ENCODE measurements around the gene VPS72.
"Not testable (repeated sequence)": the region's sequence is repeated elsewhere in the genome, so short reads cannot be mapped to it uniquely, and the experiment has no call there.

VPS72 gene, protein sequence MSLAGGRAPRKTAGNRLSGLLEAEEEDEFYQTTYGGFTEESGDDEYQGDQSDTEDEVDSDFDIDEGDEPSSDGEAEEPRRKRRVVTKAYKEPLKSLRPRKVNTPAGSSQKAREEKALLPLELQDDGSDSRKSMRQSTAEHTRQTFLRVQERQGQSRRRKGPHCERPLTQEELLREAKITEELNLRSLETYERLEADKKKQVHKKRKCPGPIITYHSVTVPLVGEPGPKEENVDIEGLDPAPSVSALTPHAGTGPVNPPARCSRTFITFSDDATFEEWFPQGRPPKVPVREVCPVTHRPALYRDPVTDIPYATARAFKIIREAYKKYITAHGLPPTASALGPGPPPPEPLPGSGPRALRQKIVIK

DNA sequence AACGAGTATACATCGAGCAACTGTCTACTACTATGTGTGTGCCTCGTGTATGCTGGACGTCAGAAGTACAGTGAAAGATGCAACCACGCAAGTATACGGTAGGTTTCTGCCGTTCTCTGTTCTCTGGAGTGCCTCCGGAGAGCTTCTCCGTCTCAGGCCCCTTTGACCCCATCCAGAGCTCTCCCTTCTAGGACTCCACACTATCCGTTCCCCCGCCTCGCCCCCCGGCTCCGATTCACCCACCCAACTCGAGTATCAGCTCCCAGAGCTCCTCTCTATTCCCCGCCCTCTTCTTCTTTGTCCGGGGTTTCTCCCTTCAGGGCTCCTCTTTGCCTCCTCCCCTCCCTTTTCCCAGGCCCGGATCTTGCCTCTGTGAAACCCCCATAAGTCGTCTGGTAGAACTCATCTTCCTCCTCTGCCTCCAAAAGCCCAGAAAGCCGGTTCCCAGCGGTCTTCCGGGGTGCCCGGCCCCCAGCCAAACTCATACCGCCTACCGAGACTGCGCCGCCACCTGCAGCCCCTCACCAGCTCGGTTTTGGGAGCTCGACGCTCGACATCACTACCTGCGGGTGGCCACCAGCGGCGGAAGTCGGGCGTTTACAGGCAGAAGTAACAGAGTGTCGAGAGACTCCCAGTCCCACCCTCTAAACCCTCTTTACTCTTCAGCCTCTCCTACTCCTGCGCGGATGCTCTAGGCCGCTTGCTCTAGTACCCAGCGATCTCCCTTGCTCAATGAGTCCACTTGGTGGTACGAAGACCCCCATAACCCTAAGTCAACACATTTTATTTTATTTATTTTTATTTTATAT lies at the start of gene VPS72:
Gene VPS72 (minus strand): TSS at position 561 of the 809 bp plus-strand sequence. CDS start 76 bp downstream, at position 485.
- peak; percentile 36 for FAIRE-seq

DNA sequence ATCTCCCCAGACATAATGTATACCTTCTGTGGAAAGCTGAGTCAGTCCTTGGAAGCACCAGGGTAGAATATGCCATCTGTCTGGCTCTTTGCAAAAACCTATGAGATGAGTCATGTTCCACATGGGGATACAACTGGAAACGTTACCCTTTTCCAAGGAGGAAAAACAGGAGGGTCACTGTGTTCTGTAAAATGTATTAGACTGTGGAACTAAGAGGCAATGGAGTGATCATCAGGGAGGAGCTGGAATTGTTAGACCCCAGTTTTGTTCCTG lies 48.4 kb upstream of the VPS72 start:
- no peak for FAIRE-seq

DNA sequence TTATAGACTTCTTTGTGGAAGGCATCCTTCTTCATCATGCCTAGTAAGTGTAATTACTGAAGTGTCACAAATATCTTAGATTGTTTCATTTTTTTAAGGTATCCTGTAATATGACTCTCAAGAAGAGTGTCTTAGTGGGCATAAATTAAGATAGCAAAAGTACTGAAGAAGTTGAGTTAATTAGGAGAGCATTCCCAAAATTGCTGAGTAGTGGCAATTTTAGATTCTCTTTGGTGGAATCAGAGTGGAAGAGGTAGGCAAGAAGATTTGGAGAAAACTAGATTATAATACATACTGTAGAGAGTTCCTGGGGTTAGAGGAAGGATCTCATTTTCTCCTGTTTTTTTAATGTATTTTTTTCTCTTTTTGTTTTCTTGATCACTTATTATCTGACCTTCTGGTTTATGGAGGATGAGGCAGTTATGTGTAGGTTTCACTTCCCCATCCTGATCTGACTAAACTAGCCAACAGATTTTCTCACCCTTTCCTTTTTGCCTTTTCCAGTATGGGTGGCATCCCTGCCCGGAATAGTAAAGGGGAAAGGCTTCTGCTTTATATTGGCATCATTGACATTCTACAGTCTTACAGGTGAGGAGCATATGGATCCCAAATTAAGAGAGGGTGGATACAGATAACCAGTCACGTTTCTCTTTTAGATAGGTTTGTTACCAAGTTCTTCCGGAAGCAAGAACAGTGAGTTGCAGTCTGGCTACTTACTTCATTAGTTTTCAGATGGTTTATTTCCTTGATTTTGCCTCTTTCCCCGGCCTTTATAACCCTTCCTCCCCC lies 47.9 kb upstream of the VPS72 start:
- no peak for FAIRE-seq

DNA sequence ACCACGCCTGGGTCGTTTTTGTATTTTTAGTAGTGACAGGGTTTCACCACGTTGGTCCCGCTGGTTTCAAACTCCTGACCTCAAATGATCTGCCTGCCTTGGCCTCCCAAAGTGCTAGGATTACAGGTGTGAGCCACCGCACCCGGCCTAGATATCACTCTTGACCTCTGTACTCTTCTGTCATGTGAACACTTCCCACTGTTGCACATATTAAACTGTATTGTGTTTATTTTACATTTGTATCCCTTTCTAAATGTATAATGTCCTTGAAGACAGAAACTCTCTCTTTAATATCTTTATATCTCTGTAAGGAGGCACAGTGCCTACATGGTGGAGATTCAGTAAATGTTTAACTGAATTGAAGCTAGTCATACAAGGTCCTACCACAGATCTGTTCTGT lies 45.2 kb upstream of the VPS72 start:
- no peak for FAIRE-seq

DNA sequence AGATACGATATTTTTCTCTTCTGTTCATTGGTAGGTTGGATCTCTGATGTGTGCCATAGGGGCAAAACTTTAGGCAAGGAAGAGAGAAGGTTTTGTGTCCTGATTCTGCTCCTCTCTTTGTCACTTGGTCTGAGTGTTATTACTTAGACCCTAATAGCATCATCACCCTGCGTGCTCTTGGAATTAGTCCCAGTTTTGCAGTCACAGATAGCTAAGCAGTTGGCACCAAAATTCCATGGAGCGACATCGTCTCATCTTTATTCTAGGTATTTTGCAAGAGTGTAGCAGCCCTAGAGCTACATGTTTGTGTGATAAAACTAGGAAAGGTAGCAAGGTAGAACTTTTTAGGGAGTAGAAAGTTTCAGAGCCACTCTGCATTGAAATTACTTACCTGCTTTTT lies 32.1 kb upstream of the VPS72 start:
- FAIRE-seq: no peak

DNA sequence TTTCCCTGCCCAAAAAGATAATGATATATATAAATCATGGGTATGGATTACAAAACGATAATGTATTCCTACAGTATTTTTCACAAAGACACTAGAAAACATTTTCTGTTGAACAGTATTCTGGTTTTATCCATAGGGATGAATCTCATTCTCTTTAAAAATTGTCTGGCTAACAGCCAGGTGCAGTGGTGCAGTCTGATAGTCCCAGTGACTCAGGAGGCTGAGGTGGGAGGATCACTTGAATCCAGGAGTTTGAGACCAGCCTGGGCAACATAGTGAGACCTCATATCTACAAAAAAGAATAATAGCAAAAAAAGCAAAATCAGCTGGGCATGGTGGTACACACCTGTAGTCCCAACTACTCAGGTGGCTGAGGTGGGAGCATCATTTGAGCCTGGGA lies 31.6 kb upstream of the VPS72 start:
- FAIRE-seq: no peak

DNA sequence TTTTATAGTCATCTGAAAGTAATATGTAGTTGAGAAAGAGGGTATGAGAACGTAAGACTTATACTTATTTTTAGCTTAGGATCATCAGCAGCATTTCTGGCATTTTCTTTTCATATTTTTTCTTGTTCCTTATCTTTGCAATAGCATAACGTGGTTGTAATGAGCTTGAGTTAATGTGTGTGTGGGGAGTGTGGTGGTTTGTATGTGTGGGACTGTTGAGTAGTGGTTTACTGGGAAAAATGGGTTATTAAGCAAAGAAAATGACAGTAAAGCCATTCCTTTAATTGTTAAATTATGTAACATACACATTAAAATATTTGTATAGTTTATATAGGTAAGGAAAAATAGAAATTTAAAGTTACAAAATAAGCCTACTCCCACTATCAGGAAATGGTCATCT lies 23.6 kb upstream of the VPS72 start:
- no peak for FAIRE-seq

DNA sequence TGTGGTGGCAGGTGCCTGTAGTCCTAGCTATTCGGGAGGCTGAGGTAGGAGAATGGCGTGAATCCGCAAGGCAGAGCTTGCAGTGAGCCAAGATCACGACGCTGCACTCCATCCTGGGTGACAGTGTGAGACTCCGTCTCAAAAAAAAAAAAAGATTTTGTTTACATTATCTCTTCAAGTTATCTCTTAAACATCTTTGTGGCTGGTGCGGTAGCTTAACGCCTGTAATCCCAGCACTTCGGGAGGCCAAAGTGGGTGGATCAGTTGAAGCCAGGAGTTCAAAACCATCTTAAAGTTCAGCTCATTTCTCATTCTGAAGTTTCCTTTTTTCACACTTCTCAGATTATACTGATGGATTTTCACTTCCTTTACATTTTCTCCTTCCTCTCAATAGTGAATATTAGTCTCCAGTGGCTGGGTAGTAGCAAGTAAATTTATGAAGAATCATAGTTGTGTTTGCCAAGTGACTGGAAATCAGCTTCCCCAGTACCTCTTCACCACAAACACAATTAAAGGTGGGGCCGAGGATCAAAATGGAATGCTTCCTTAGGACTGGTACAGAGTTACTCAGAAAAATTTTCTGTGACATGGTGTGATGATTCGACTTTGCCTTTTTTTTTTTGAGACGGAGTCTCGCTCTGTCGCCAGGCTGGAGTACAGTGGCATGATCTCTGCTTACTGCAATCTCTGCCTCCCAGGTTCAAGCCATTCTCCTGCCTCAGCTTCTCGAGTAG lies 22.1 kb upstream of the VPS72 start:
- FAIRE-seq: no peak

DNA sequence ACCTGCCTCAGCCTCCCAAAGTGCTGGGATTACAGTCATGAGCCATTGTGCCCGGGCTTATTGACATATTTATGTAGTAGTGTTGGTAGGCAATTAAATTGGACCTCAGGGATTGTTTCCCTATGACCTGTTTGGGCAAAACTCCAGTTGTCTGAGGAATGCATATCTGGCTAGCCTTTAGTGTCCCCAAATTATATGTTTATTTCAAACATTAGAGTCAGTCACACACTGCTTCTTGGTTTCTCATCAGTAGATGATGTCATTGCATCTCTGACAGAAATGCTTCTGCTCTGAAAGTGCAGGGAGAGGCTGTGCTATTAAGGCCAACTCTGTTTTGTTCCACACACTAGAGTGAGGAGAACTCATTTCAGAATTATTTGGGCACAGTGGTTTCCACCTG lies 20.8 kb upstream of the VPS72 start:
- FAIRE-seq: no peak

DNA sequence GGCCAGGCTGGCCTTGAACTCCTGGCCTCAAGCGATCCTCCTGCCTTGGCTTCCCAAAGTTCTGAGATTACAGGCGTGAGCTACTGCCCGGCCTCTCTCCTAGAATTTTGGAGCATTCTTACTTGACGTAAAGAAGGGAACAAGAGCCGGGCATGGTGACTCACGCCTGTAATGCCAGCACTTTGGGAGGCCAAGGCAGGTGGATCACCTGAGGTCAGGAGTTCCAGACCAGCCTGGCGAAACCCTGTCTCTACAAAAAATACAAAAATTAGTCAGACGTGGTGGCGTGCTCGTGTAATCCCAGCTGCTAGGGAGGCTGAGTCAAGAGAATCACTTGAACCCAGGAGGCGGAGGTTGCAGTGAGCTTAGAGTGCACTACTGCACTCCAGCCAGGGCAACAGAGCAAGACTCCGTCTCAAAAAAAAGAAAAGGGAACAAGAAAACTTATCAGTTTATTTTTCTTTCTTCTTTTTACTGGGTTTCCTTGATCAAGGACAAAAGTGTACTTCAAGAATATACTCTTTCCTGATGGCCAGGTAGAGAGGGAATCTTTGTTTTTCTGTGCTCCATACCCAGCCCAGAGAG lies 15.5 kb upstream of the VPS72 start:
- FAIRE-seq: not testable (repeated sequence)

DNA sequence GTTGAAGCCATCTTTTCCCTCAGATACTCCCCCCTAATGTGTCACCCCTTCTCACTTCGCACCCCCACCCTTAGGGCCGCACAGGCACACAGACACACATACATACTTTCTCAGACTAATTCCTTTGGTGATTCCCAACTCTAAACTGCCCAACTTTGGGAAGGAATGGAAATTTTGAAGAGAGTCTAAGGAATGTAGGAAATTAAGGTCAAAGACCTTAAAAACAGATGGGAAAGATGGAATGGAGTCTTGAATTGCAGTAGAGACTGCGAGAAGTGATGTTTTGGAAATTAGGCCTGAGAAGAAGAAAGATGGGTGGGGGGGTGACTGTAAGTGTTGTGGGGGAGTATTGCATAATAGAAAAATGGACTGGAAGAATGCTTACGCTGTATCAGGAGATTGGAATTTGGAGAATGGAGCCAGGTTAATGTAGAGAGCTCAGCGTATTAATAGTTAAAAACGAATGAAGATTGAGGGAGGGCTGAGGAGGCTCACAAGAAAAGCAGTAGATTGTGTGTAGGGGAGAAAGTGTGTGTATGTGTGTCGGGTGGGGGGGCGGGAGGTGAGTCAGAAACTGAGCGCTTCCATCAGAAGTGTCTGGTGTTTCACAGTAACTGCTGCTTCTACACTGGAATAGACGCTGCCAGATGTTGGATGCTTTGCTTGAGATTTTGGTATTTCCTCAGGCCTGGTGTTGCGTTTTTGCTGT lies 10.0 kb upstream of the VPS72 start:
- no peak for FAIRE-seq

DNA sequence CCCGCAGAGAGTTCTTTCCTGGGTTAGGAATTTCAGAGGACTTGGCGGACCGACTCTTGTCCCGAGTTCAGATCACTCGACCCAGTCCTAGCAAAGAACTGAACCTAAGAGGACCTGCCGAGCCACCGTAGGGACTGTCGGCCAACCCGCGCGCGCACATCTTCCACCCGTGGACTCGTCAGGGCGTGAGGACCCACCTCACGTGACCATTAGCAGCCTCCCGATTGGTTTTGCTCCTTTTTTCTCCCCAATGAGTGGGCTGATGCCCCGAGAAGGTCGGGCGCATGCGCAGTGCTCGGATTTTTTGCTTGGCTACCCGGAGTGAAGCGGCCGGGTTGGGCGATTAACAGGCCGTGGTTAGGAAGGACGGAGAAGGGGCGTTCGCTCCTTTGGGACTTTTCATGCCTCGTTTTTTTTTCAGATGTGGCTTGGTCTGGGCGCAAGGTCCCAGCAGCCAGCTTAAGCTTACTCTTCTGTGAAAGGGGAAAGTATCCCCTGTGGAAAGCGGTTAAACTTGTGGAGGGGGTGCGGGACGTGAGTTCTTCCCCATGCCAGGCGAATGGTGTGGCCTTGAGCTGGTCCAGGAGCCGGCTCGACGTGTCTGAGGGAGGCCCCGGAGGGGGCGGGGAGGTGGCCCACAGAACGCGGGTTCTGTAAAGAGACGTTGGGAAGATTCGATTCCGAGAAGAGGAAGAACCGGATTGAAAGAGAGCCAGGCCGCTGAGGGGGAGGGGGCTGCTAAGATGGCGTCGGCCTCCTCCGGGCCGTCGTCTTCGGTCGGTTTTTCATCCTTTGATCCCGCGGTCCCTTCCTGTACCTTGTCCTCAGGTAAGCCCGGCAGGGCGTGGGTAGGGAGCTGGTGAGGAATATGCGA lies 8.5 kb upstream of the VPS72 start, which contains the start of gene PIP5K1A:
Gene PIP5K1A (plus strand): TSS at position 299 of the 874 bp plus-strand sequence. CDS start 445 bp downstream, at position 744.
- peak; percentile 96 for FAIRE-seq

DNA sequence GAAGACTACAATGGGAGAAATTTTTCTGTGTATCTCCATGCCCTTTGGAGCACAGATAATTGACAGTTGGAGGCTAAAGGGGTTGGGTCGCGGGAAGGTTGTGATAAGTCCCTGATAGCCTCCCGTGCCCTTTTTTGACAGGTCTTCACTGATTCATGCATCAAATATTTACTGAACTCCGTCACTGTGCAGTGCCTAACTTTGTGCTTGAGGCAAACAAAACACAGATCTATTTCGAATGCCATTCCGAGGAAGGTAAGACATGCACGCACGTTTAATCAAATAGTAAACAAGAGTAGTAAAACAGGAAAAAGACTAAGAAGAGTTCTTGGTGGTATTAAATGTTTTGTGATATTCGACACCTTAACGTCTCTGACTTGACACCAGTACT lies 7.9 kb upstream of the VPS72 start:
- FAIRE-seq: no peak

DNA sequence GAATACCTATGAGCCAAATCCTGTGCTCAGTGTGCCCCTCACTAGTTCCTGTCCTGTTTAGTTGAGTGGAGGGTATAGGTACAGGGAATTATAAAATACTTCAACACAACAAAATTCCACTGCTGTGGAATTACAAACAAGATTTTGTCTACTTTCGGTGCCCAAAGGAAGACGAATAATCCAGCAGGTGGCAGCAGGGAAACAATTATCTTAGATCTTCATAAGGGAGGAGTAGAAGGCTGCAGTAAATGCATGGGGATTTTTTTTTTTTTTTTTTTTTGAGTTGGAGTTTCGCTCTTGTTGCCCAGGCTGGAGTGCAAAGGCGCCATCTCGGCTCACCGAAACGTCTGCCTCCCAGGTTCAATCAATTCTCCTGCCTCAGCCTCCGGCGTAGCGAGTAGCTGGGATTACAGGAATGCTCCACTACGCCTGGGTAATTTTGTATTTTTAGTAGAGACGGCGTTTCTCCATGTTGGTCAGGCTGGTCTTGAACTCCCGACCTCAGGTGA lies 6.3 kb upstream of the VPS72 start:
- FAIRE-seq: peak; percentile 95

DNA sequence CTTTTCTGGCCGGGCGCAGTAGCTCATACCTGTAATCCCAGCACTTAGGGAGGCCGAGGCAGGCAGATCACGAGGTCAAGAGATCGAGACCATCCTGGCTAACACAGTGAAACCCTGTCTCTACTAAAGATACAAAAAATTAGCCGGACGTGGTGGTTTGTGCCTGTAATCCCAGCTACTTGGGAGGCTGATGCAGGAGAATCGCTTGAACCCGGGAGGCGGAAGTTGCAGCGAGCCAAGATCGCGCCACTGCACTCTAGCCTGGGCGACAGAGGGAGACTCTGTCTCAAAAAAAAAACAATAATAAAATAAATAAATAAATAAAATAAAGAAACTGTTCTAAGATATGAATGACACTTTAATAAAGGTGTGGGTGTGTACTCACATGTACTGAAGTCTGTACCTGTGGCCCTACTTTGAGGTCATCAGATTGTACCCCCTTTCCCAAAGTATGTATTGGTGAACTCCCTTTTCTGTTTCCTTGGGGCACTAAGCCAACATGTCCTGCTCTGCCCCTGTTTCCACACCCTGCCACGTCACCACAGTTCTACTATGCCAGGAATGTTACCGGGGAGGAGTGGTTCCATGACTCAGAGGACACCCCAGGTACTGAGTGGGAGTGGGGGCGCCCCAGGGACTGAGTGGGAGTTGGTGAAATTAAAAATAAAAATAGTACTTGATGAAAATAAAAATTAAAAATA lies 5.0 kb upstream of the VPS72 start:
- FAIRE-seq: not testable (repeated sequence)

DNA sequence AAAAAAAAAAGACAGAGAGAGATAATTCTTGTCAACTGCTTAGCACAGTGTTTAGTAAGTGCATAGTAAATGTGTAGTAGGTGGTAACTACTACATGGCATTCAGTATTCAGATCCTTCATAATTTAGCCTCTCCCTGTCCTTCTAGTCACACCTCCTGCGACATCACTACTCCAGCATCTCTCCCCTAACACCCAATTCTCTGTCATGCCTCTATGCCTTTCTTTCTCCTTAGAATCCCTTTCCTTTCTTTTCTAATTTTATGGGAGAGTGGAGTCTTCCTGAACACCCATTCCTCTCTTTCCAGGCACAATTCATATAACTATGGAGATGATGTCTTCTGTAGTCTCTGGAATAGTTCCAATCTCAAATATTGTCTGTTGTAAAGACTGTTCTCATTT lies 3.9 kb upstream of the VPS72 start:
- FAIRE-seq: no peak

DNA sequence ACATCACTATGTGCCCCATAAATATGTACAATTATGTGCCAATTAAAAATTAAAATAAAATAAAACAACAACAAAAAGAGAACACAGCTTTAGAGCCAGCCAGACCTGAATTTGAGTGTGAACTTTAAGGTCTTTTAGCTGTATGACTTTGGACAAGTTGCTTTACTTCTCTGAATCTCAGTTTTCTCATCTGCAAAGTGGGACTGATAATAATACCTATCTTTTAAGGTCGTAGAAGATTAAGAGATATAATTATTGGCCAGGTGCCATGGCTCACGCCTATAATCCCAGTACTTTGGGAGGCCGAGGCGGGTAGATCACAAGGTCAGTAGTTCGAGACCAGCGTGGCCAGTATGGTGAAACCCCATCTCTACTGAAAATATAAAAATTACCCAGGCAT lies 3.3 kb upstream of the VPS72 start:
- no peak for FAIRE-seq

DNA sequence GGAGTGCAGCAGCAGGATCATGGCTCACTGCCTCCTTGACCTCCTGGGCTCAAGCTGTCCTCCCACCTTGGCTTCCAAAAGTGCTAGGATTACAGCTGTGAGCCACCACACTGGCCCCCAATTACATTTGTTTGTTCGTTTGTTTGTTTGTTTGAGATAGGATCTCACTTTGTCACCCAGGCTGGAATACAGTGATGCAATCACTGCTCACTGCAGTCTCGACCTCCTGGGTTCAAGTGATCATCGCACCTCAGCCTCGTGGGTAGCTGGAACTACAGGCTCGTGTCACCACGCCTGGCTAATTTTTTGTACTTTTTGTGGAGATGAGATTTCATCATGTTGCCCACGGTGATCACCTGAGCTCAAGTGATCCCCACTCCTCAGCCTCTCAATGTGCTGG lies 2.0 kb upstream of the VPS72 start:
- FAIRE-seq: no peak

DNA sequence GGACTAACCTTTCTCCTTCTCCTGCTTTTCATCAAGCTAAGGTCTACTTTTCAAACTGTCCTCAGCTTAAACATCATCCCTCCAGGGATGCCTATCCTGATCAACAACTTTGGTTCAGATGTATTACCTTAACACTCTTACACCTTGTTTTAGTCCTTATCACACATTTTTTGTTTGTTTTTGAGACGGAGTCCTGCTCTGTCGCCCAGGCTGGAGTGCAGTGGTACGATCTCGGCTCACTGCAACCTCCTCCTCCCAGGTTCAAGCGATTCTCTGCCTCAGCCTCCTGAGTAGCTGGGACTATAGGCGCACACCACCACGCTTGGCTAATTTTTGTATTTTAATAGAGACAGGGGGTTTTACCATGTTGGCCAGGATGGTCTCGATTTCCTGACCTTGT lies 1.3 kb downstream of the VPS72 start:
- FAIRE-seq: not testable (repeated sequence)

DNA sequence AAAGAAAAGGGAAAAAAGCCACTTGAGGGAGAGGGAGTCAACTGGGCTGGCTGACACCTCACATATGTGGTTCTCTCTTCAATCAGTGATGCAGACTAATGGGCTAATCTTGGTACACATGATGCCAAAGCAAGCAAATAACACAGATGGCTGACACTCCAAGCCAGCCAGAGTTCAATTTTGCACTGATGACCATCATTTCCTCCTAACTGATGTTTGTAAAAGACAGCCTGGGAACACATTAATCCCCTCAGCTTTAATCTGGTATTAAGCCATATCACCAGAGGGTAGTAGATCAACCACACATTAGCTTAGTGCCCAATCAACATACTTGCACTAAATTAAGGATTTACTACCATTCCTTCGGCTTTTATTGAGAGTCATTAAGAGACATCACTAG lies 2.8 kb downstream of the VPS72 start:
- no peak for FAIRE-seq
